ENCODE results near the gene TBC1D22A. TPM values are rescaled to one million over a fixed set of nuclear protein-coding genes. Genes with fewer than 3 reads are reported as not detected.
"Not testable (repeated sequence)": the region's sequence is repeated elsewhere in the genome, so short reads cannot be mapped to it uniquely, and the experiment has no call there.

TBC1D22A gene
- total and polyA plus RNA-seq, 8 donors, result 13.3 to 53.1 (median 21.5) TPM

- intact Hi-C loops (cut with DNase I; ENCODE audit: low total_unique reads), result no loop called here
- no peak for DNase-seq
- Histone ChIP-seq H3K36me3 (peaks cover 0 to 10% (median 2%) of the 10 kb centered on the region in 4 donors), H3K4me1 (peaks cover 0 to 2% (median 0%) of the 10 kb centered on the region in 4 donors), H3K9me3 (no peaks in the 10 kb centered on the region), H3K4me3 (no peak overlapping the region), H3K27ac (no peak overlapping the region), H3K27me3 (no peaks in the 10 kb centered on the region)
- no peak for TF ChIP-seq CTCF (IDR thresholded peaks at IDR 0.05)
- TF ChIP-seq EP300 (IDR thresholded peaks at IDR 0.05), result no peak
- no peak for TF ChIP-seq POLR2A (IDR thresholded peaks at IDR 0.05)
- no peak for TF ChIP-seq POLR2AphosphoS5 (IDR thresholded peaks at IDR 0.05)
- 85 to 93% (median 85%) methylated on average over 8 of the region's 8 CpGs for WGBS, 5 donors
Measured at GRCh38 chr22:47135338-47135737, 372.9 kb downstream of the TBC1D22A start.

GRCh38 chr22:47136050-47136449, 373.6 kb downstream of the TBC1D22A start:
- intact Hi-C loops (cut with DNase I; ENCODE audit: low total_unique reads), result no loop called here
- TF ChIP-seq POLR2AphosphoS5 (IDR thresholded peaks at IDR 0.05), result no peak
- no peak for TF ChIP-seq EP300 (IDR thresholded peaks at IDR 0.05)
- no peak for TF ChIP-seq POLR2A (IDR thresholded peaks at IDR 0.05)
- TF ChIP-seq CTCF (IDR thresholded peaks at IDR 0.05), result no peak
- no peaks in the 10 kb centered on the region for H3K27me3 ChIP-seq
- H3K9me3 ChIP-seq, result no peaks in the 10 kb centered on the region
- no peaks in the 10 kb centered on the region for H3K4me1 ChIP-seq
- 93 to 98% (median 96%) methylated on average over 10 to 12 of the region's 12 CpGs for WGBS, 5 donors
- peaks cover 0 to 10% (median 2%) of the 10 kb centered on the region in 4 donors for H3K36me3 ChIP-seq
- DNase-seq, result no peak
- no peak overlapping the region for H3K4me3 ChIP-seq
- H3K27ac ChIP-seq, result no peak overlapping the region

GRCh38 chr22:47136671-47137070, 374.2 kb downstream of the TBC1D22A start:
- 81 to 95% (median 91%) methylated on average over 16 of the region's 16 CpGs for WGBS, 5 donors
- Histone ChIP-seq H3K27ac (no peak overlapping the region), H3K27me3 (no peaks in the 10 kb centered on the region), H3K4me3 (no peak overlapping the region), H3K36me3 (peaks cover 0 to 10% (median 0%) of the 10 kb centered on the region in 4 donors), H3K4me1 (no peaks in the 10 kb centered on the region), H3K9me3 (no peaks in the 10 kb centered on the region)
- TF ChIP-seq CTCF (IDR thresholded peaks at IDR 0.05), result no peak
- TF ChIP-seq EP300 (IDR thresholded peaks at IDR 0.05), result no peak
- TF ChIP-seq POLR2AphosphoS5 (IDR thresholded peaks at IDR 0.05), result no peak
- TF ChIP-seq POLR2A (IDR thresholded peaks at IDR 0.05), result no peak
- no peak for DNase-seq
- intact Hi-C loops (cut with DNase I; ENCODE audit: low total_unique reads), result no loop called here

- Histone ChIP-seq H3K36me3 (peaks cover 0 to 10% (median 0%) of the 10 kb centered on the region in 4 donors), H3K4me1 (peaks cover 0 to 12% (median 10%) of the 10 kb centered on the region in 4 donors), H3K27me3 (no peaks in the 10 kb centered on the region), H3K27ac (no peak overlapping the region), H3K9me3 (no peaks in the 10 kb centered on the region), H3K4me3 (no peak overlapping the region)
- DNase-seq, result no peak
- intact Hi-C loops (cut with DNase I; ENCODE audit: low total_unique reads), result no loop called here
- TF ChIP-seq POLR2A (IDR thresholded peaks at IDR 0.05), result no peak
- 94 to 97% (median 96%) methylated on average over 22 to 30 of the region's 30 CpGs for WGBS, 5 donors
Measured at GRCh38 chr22:47139013-47139789, 376.8 kb downstream of the TBC1D22A start.

GRCh38 chr22:47139790-47140119, 377.3 kb downstream of the TBC1D22A start:
- intact Hi-C loops (cut with DNase I; ENCODE audit: low total_unique reads), result no loop called here

GRCh38 chr22:47140975-47141374, 378.5 kb downstream of the TBC1D22A start:
- DNase-seq, result not testable (repeated sequence)

More at GRCh38 chr22:47139790-47140119, 377.3 kb downstream of the TBC1D22A start:
- H3K27ac ChIP-seq, result no peak overlapping the region
- H3K27me3 ChIP-seq, result no peaks in the 10 kb centered on the region
- 90 to 95% (median 95%) methylated on average over 6 of the region's 6 CpGs for WGBS, 5 donors
- DNase-seq, result no peak
- H3K36me3 ChIP-seq, result peaks cover 0 to 10% (median 0%) of the 10 kb centered on the region in 4 donors
- TF ChIP-seq POLR2AphosphoS5 (IDR thresholded peaks at IDR 0.05) (no peak), CTCF (IDR thresholded peaks at IDR 0.05) (no peak), EP300 (IDR thresholded peaks at IDR 0.05) (no peak), POLR2A (IDR thresholded peaks at IDR 0.05) (no peak)
- H3K9me3 ChIP-seq, result no peaks in the 10 kb centered on the region
- H3K4me1 ChIP-seq, result peaks cover 0 to 13% (median 12%) of the 10 kb centered on the region in 4 donors
- H3K4me3 ChIP-seq, result no peak overlapping the region

More at GRCh38 chr22:47140975-47141374, 378.5 kb downstream of the TBC1D22A start:
- H3K9me3 ChIP-seq; H3K36me3 ChIP-seq; H3K27me3 ChIP-seq; H3K27ac ChIP-seq; intact Hi-C loops (cut with DNase I; ENCODE audit: low total_unique reads); H3K4me3 ChIP-seq: not testable (repeated sequence)
- peaks cover 0 to 24% (median 21%) of the 10 kb centered on the region in 4 donors for H3K4me1 ChIP-seq
- WGBS, 5 donors, result 93 to 99% (median 96%) methylated on average over 7 to 8 of the region's 8 CpGs
